Neural cell (in vitro differentiated cells): ENCODE data around the gene COL3A1. TPM values are rescaled to one million over a fixed set of nuclear protein-coding genes. Genes with fewer than 3 reads are reported as not detected.

ENCODE experiments used
- H2AFZ ChIP-seq: fragments of 200-600, 300-800 bp; sonication (generic), shearing (Covaris generic); 2 replicates; pipeline ENCODE4 v1.6.0; 2014; ENCODE audit warnings: low read depth, mild to moderate bottlenecking, antibody characterized with exemption, low read length, moderate library complexity
- H3F3A ChIP-seq: fragments of 200-600 bp; shearing (Covaris generic); 2 replicates; pipeline ENCODE4 v1.6.1; 2016; ENCODE audit warnings: mild to moderate bottlenecking, moderate library complexity, mixed read lengths, antibody characterized with exemption, low read length; ENCODE audit not compliant: insufficient read depth, poor library complexity, severe bottlenecking
- H3K27ac ChIP-seq: fragments of 200-600, 300-800 bp; sonication (generic), shearing (Covaris generic); 2 replicates; pipeline ENCODE4 v1.5.1; 2014; ENCODE audit warnings: mild to moderate bottlenecking, low read length, moderate library complexity
- H3K27me3 ChIP-seq: fragments of 300-800, 200-600 bp; sonication (generic), shearing (Covaris generic); 2 replicates; pipeline ENCODE4 v1.6.0; 2014; ENCODE audit warnings: mild to moderate bottlenecking, low read depth, low read length, moderate library complexity; ENCODE audit not compliant: insufficient read depth
- H3K36me3 ChIP-seq: fragments of 300-800, 200-600 bp; sonication (generic), shearing (Covaris generic); 2 replicates; pipeline ENCODE4 v1.5.1; 2014; ENCODE audit warnings: mild to moderate bottlenecking, antibody characterized with exemption, low read length, moderate library complexity; ENCODE audit not compliant: insufficient read depth
- H3K4me2 ChIP-seq: fragments of 300-800, 200-600 bp; sonication (generic), shearing (Covaris generic); 2 replicates; pipeline ENCODE4 v1.6.0; 2014; ENCODE audit warnings: mild to moderate bottlenecking, low read length
- H3K4me3 ChIP-seq: fragments of 300-800, 200-600 bp; sonication (generic), shearing (Covaris generic); 2 replicates; pipeline ENCODE4 v1.5.1; 2014; ENCODE audit warnings: mild to moderate bottlenecking, low read length, moderate library complexity
- H3K79me2 ChIP-seq: fragments of 200-600 bp; shearing (Covaris generic); replicated peaks from 2 replicates; pipeline ENCODE4 v1.6.0; 2014; ENCODE audit warnings: mild to moderate bottlenecking, low read length, moderate library complexity; ENCODE audit not compliant: insufficient read depth
- H3K9ac ChIP-seq: fragments of 300-800, 200-600 bp; sonication (generic), shearing (Covaris generic); 2 replicates; pipeline ENCODE4 v1.6.1; 2016; ENCODE audit warnings: mild to moderate bottlenecking, low read length, mixed read lengths
- H3K9me2 ChIP-seq: fragments of 200-600 bp; shearing (Covaris generic); 2 replicates; pipeline ENCODE4 v1.6.1; 2016; ENCODE audit warnings: mild to moderate bottlenecking, low read length, mixed read lengths; ENCODE audit not compliant: insufficient read depth
- H3K9me3 ChIP-seq: fragments of 200-600, 300-800 bp; sonication (generic), shearing (Covaris generic); 2 replicates; pipeline ENCODE4 v1.6.1; 2016; ENCODE audit warnings: mild to moderate bottlenecking, mixed run types, low read length, moderate library complexity, mixed read lengths
- H4K20me1 ChIP-seq: fragments of 200-600 bp; shearing (Covaris generic); 2 replicates; pipeline ENCODE4 v1.6.1; 2016; ENCODE audit warnings: mild to moderate bottlenecking, mixed run types; ENCODE audit not compliant: insufficient read depth
- EP300 ChIP-seq: fragments of 450-650 bp; conservative IDR thresholded peaks from 2 replicates; pipeline ENCODE4 v1.6.1; 2014; ENCODE audit warnings: antibody characterized with exemption, mild to moderate bottlenecking, moderate library complexity; ENCODE audit not compliant: poor library complexity, severe bottlenecking
- EZH2 ChIP-seq: fragments of 200-600, 300-800 bp; shearing (Covaris generic), sonication (generic); IDR thresholded peaks from 2 replicates; pipeline ENCODE4 v1.6.1; 2014; ENCODE audit warnings: antibody characterized with exemption, low read length, borderline replicate concordance, mild to moderate bottlenecking; ENCODE audit not compliant: insufficient read depth, poor library complexity, severe bottlenecking
- MXI1 ChIP-seq: fragments of 450-650 bp; conservative IDR thresholded peaks from 2 replicates; pipeline ENCODE4 v1.6.1; 2014; ENCODE audit warnings: antibody characterized with exemption, mild to moderate bottlenecking; ENCODE audit not compliant: poor library complexity, severe bottlenecking
- POLR2AphosphoS5 ChIP-seq: IDR thresholded peaks from 2 replicates; pipeline ENCODE4 v1.6.1; 2012
- RAD21 ChIP-seq: fragments of 450-650 bp; conservative IDR thresholded peaks from 2 replicates; pipeline ENCODE4 v1.6.1; 2014; ENCODE audit warnings: antibody characterized with exemption, mild to moderate bottlenecking, moderate library complexity
- SMC3 ChIP-seq: fragments of 450-650 bp; conservative IDR thresholded peaks from 2 replicates; pipeline ENCODE4 v1.6.1; 2014; ENCODE audit warnings: antibody characterized with exemption, mild to moderate bottlenecking, moderate library complexity; ENCODE audit not compliant: poor library complexity
- TAF1 ChIP-seq: IDR thresholded peaks from 2 replicates; pipeline ENCODE4 v1.6.1; 2012; ENCODE audit warnings: low read depth
- polyA plus RNA-seq: library from polyadenylated mRNA; depleted of rRNA; stranded (reverse); fragments of >200 nt; gene quantifications from 2 replicates; pipeline ENCODE4 v1.2.3, GENCODE V29; 2014
- TF ChIP-seq, protein P1 (sequence below): IDR thresholded peaks from 2 replicates; pipeline ENCODE4 v1.6.1; 2012; ENCODE audit warnings: borderline replicate concordance
- TF ChIP-seq, protein P2 (sequence below): fragments of 450-650 bp; IDR thresholded peaks from 2 replicates; pipeline ENCODE4 v1.5.1; 2014; ENCODE audit warnings: antibody characterized with exemption, mild to moderate bottlenecking, moderate library complexity; ENCODE audit not compliant: poor library complexity, severe bottlenecking

Gene COL3A1
- polyA plus RNA-seq, 1 donor from 2014 or later, result 1.3 TPM

DNA sequence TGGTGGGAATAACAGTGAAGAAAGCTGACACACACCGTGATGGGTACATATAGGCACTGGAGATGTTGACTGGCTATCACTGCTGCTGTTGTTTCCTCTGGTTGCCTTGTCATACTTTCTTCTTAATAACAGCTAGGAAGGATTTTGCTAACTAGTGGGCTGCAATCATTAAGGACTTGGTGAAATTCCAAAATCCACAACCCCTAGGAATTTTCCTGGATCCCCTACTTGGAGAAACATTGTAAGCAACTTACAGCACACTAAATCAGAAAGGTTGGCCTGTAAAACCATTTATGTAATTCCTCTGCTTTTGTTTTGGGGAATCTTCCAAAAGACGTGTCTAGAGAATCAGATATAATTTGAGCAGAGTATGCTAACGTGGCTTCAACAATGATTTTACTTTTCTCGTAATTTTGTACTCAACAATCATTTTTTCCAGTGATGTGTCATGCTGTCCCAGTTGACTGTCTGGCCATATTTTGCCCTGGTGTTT is 8.0 kb upstream of the COL3A1 start:
- Histone ChIP-seq H2AFZ (no peak overlapping the region), H3K79me2 (no peaks in the 10 kb centered on the region), H3K9me2 (no peaks in the 10 kb centered on the region), H3F3A (no peaks in the 10 kb centered on the region), H3K36me3 (no peaks in the 10 kb centered on the region), H3K9ac (no peak overlapping the region), H3K4me2 (no peak overlapping the region), H3K27me3 (no peaks in the 10 kb centered on the region), H3K4me3 (no peak overlapping the region), H3K27ac (no peak overlapping the region), H3K9me3 (no peaks in the 10 kb centered on the region), H4K20me1 (no peaks in the 10 kb centered on the region)
- TF ChIP-seq, protein P1, sequence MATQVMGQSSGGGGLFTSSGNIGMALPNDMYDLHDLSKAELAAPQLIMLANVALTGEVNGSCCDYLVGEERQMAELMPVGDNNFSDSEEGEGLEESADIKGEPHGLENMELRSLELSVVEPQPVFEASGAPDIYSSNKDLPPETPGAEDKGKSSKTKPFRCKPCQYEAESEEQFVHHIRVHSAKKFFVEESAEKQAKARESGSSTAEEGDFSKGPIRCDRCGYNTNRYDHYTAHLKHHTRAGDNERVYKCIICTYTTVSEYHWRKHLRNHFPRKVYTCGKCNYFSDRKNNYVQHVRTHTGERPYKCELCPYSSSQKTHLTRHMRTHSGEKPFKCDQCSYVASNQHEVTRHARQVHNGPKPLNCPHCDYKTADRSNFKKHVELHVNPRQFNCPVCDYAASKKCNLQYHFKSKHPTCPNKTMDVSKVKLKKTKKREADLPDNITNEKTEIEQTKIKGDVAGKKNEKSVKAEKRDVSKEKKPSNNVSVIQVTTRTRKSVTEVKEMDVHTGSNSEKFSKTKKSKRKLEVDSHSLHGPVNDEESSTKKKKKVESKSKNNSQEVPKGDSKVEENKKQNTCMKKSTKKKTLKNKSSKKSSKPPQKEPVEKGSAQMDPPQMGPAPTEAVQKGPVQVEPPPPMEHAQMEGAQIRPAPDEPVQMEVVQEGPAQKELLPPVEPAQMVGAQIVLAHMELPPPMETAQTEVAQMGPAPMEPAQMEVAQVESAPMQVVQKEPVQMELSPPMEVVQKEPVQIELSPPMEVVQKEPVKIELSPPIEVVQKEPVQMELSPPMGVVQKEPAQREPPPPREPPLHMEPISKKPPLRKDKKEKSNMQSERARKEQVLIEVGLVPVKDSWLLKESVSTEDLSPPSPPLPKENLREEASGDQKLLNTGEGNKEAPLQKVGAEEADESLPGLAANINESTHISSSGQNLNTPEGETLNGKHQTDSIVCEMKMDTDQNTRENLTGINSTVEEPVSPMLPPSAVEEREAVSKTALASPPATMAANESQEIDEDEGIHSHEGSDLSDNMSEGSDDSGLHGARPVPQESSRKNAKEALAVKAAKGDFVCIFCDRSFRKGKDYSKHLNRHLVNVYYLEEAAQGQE, result no peak
- TF ChIP-seq EZH2 (no peak), RAD21 (no peak), EP300 (no peak), TAF1 (no peak), POLR2AphosphoS5 (no peak), SMC3 (no peak), MXI1 (no peak)
- TF ChIP-seq, protein P2, sequence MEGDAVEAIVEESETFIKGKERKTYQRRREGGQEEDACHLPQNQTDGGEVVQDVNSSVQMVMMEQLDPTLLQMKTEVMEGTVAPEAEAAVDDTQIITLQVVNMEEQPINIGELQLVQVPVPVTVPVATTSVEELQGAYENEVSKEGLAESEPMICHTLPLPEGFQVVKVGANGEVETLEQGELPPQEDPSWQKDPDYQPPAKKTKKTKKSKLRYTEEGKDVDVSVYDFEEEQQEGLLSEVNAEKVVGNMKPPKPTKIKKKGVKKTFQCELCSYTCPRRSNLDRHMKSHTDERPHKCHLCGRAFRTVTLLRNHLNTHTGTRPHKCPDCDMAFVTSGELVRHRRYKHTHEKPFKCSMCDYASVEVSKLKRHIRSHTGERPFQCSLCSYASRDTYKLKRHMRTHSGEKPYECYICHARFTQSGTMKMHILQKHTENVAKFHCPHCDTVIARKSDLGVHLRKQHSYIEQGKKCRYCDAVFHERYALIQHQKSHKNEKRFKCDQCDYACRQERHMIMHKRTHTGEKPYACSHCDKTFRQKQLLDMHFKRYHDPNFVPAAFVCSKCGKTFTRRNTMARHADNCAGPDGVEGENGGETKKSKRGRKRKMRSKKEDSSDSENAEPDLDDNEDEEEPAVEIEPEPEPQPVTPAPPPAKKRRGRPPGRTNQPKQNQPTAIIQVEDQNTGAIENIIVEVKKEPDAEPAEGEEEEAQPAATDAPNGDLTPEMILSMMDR, result no peak

DNA sequence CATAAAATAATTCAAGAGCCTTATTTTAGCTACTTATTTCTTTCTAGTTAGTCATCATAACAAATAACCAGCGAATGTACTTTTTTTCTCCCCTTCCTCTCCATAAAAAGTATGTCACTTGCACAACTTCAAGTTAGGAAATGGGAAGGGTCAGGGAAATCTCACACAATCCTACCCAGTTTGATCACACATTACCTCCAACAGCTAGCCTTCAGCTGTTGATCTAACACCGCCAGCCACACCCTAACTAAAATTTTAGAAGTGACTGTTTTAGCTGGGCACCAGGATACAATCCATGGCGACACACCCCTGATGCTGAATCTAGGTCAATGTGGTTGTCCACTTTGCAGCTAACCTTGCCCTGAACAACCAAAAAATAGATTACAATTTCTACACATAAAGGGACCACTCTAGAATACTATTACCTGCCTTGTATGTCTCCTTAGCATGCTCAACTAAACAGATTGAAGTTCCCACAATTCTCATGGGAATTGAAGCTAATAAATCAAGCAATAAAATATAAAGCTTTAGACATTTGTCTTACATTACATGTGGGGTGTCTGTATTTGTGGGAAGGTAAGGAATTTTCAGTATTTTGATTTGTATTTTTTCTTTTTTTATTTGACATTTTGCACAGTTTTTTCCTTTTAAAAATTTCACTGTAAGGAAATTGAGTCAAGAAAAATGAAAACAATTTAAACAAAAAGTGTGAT is 7.3 kb upstream of the COL3A1 start:
- Histone ChIP-seq H3F3A (no peaks in the 10 kb centered on the region), H3K9ac (no peak overlapping the region)
- TF ChIP-seq SMC3 (no peak), MXI1 (no peak), EP300 (no peak), RAD21 (no peak), EZH2 (no peak), TAF1 (no peak)

More for the DNA sequence above, 7.3 kb upstream of the COL3A1 start:
- H3K9me3 ChIP-seq, result no peaks in the 10 kb centered on the region
- H3K9me2 ChIP-seq, result no peaks in the 10 kb centered on the region
- no peaks in the 10 kb centered on the region for H3K79me2 ChIP-seq
- no peaks in the 10 kb centered on the region for H4K20me1 ChIP-seq
- no peaks in the 10 kb centered on the region for H3K36me3 ChIP-seq
- no peak overlapping the region for H3K4me2 ChIP-seq
- no peak overlapping the region for H3K4me3 ChIP-seq
- no peaks in the 10 kb centered on the region for H3K27me3 ChIP-seq
- no peak overlapping the region for H2AFZ ChIP-seq
- H3K27ac ChIP-seq, result no peak overlapping the region
